Astrocyte of the spinal cord (primary cell): Measurements from ENCODE around the gene ESD.
"Not testable (repeated sequence)": the region's sequence is repeated elsewhere in the genome, so short reads cannot be mapped to it uniquely, and the experiment has no call there.

Experiments used
- DNase-seq: peaks from one replicate; pipeline ENCODE4 v3.0.0; 2011; ENCODE audit warnings: low read depth, low spot score
- H3K4me3 ChIP-seq: 2 replicates; pipeline ENCODE4 v1.5.1; 2011; ENCODE audit warnings: low read depth, mild to moderate bottlenecking, low read length, moderate library complexity
- in situ Hi-C: cut with HindIII; loops from 2 replicates; pipeline ENCODE4 v1.10.0; 2017; ENCODE audit warnings: low sequenced_read_pairs
- TF ChIP-seq, protein P1 (sequence below): IDR thresholded peaks from 2 replicates; pipeline ENCODE4 v1.5.1; 2012; ENCODE audit warnings: low read depth, mild to moderate bottlenecking, low read length, inconsistent platforms

Gene ESD

DNA sequence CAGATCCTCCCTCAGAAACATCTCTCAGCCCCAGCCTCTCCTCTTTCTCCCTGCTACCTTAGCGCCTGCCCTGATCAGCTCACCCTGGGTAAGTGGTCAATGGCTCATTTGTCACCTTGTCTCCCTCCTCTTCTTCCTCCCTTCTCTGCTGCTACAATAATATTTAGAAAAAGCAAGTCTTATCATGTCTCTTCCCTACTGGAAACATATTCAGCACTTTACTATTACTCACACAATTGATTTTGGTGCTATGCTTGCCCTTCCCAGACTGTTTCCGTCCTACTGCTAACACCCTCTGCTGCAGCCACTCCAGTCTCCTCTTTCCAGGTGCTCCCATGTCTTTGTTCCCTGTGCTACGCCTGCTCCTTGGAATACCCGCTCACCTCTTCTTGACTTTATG, 35.8 kb downstream of the ESD start:
- in situ Hi-C loops, result no loop called here
- no peak overlapping the region for H3K4me3 ChIP-seq
- DNase-seq, result no peak
- TF ChIP-seq, protein P1, sequence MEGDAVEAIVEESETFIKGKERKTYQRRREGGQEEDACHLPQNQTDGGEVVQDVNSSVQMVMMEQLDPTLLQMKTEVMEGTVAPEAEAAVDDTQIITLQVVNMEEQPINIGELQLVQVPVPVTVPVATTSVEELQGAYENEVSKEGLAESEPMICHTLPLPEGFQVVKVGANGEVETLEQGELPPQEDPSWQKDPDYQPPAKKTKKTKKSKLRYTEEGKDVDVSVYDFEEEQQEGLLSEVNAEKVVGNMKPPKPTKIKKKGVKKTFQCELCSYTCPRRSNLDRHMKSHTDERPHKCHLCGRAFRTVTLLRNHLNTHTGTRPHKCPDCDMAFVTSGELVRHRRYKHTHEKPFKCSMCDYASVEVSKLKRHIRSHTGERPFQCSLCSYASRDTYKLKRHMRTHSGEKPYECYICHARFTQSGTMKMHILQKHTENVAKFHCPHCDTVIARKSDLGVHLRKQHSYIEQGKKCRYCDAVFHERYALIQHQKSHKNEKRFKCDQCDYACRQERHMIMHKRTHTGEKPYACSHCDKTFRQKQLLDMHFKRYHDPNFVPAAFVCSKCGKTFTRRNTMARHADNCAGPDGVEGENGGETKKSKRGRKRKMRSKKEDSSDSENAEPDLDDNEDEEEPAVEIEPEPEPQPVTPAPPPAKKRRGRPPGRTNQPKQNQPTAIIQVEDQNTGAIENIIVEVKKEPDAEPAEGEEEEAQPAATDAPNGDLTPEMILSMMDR, result no peak

DNA sequence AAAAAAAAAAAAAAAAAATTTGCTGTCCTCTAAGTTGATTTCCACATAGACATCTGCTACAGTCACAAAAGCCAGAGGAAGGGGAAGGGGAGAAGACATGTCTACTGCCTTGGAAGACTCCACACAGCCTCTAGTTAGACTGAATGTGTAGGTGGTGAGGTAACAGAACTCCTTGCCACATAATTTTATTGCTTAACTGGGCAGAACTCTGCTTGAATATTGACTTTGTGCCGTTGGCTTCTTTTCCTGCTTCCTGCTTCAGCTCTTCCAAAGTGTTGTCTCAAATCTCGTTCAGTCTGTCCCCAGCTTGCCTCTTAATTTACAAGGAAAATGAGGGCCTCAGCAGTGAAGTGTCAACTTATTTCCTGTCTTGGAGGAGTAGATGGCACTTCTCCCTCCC, 37.1 kb downstream of the ESD start:
- in situ Hi-C loops, result no loop called here
- TF ChIP-seq, protein P1, result no peak
- DNase-seq, result no peak
- no peak overlapping the region for H3K4me3 ChIP-seq

DNA sequence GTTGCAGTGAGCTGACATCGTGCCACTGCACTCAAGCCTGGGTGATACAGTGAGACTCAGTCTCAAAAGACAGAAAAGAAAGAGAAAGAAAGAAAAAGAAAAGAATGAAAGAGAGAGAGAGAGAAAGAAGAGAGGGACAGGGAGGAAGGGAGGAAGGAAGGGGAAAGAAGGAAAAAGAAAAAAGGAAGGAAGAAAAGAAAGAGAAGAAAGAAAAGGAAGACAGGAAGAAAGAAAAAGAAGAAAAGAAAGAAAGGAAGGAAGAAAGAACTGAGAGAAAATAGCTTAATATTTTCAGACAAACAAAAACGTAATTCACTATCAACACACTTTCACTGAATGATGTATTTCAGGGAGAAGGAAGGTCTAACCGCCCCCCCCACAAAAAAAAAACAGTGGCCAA, 39.3 kb downstream of the ESD start:
- in situ Hi-C loops, result no loop called here
- TF ChIP-seq, protein P1, result no peak

DNA sequence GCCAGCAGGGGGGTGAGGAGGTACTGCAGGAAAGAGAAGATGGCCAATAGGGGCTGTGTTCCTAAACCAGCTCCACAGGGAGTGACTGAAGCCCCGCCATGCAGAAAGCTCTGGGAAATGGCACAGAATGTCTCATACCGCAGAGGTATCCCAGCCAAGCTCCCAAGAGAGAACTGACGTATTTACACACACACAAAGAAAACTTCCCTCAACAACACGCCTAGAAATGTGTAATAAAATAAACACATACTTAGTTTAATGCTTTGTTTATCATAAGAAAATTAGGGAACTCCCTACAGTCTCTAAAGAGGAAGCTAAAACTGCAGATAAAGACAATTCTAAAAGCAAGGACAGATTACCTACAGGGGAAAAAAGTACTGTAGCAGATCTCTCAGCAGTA, 40.0 kb downstream of the ESD start:
- no peak overlapping the region for H3K4me3 ChIP-seq
- TF ChIP-seq, protein P1, result no peak
- in situ Hi-C loops, result no loop called here
- DNase-seq, result peak; percentile 70

More for the DNA sequence above, 39.3 kb downstream of the ESD start:
- no peak overlapping the region for H3K4me3 ChIP-seq
- no peak for DNase-seq

DNA sequence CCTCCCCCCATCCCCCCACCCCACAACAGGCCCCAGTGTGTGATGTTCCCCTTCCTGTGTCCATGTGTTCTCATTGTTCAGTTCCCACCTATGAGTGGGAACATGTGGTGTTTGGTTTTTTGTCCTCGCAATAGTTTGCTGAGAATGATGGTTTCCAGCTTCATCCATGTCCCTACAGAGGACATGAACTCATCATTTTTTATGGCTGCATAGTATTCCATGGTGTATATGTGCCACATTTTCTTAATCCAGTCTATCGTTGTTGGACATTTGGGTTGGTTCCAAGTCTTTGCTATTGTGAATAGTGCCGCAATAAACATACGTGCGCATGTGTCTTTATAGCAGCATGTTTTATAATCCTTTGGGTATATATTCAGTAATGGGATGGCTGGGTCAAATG, 41.5 kb downstream of the ESD start:
- H3K4me3 ChIP-seq, in situ Hi-C loops, DNase-seq: not testable (repeated sequence)

DNA sequence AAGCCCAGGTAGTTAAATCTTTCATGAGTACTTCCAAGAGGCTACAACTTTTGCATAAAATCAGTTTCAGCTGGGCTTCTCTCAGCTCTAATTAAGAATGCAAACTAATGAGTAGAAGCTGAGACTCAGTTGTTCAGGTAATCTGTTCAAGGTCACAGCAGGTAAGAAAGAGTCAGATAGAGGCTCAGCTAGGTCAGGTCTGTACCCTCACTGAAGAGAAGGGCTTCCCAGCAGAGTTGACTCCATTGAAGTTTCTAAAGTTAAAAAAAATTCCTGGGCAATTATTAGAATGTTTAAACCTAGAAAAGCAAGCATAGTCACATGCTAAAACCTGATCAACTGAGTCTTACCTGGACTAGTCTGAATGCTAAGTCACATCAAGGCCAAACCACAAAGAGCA, 42.1 kb downstream of the ESD start:
- no peak for DNase-seq
- TF ChIP-seq, protein P1, result no peak
- no peak overlapping the region for H3K4me3 ChIP-seq
- in situ Hi-C loops, result no loop called here

DNA sequence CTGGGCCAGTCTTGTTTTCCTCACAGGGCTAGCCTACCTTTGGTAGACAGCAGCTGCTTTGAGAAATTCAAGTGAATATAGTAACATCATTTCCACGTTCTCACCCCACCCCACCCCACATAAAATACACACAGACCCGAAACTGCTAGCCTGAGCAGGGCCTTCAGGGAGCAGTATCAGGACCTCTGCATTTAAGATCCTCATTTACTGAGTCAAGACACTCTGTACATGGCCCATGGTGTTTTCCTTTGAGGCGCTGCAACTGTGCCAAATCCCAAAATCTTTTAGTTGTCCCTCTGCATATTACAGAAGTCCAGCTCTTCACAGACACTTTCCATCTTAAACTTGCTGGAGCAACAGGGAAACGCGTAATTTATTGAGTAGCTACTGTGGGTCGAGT, 43.0 kb downstream of the ESD start:
- H3K4me3 ChIP-seq, result no peak overlapping the region
- DNase-seq, result no peak
- in situ Hi-C loops, result no loop called here
- TF ChIP-seq, protein P1, result no peak
